Transverse colon (tissue), 4 donors: ENCODE measurements around the gene DCAF11. TPM values are rescaled to one million over a fixed set of nuclear protein-coding genes. Genes with fewer than 3 reads are reported as not detected.

Experiments used
- DNase-seq: peaks from one replicate; pipeline ENCODE4 v3.0.0-alpha.2; 2019
- H3K27ac ChIP-seq, 4 donors: fragments of 200-600 bp; sonication (generic); 2 replicates each; pipeline ENCODE4 v1.5.1; 2016 to 2018; ENCODE audit warnings: inconsistent platforms in 4 of 4
- H3K27me3 ChIP-seq: fragments of 200-600 bp; sonication (generic); 2 replicates; pipeline ENCODE4 v1.5.1; 2017; ENCODE audit warnings: inconsistent platforms
- H3K36me3 ChIP-seq, 4 donors: fragments of 200-600 bp; sonication (generic); 2 replicates each; pipeline ENCODE4 v1.5.1; 2017 to 2019; ENCODE audit warnings: inconsistent platforms in 4 of 4
- H3K4me1 ChIP-seq, 4 donors: fragments of 200-600 bp; sonication (generic); 2 replicates each; pipeline ENCODE4 v1.5.1; 2017 to 2020; ENCODE audit warnings: inconsistent platforms in 4 of 4
- H3K4me3 ChIP-seq, 4 donors: fragments of 200-600 bp; sonication (generic); 1 replicate in 1 of 4; 2 replicates in 3 of 4; pipeline versions ENCODE4 v1.5.1 to v1.6.1; 2017 to 2019; ENCODE audit warnings: inconsistent platforms in 4 of 4
- H3K9me3 ChIP-seq, 2 donors: fragments of 200-600 bp; sonication (generic); 2 replicates each; pipeline ENCODE4 v1.5.1; 2017 to 2019; ENCODE audit warnings: inconsistent platforms in 2 of 2
- CTCF ChIP-seq, 5 experiments: fragments of 200-600 bp in 3 of 5; fragments of 450-650 bp in 2 of 5; sonication (generic) in 3 of 5; IDR thresholded peaks; 1 replicate in 2 of 5; 2 replicates in 3 of 5; pipeline ENCODE4 v1.5.1; 2016 to 2017; ENCODE audit warnings: antibody characterized with exemption in 5 of 5, inconsistent platforms in 3 of 5, mild to moderate bottlenecking in 2 of 5, moderate library complexity in 1 of 5
- EP300 ChIP-seq: sonication (generic); formaldehyde crosslinking; IDR thresholded peaks from one replicate; pipeline ENCODE4 v1.6.1; 2017; ENCODE audit warnings: antibody characterized with exemption, low read depth
- POLR2A ChIP-seq: fragments of 450-650 bp; IDR thresholded peaks from one replicate; pipeline ENCODE4 v1.6.1; 2016; ENCODE audit warnings: antibody characterized with exemption, mild to moderate bottlenecking, moderate library complexity
- POLR2AphosphoS5 ChIP-seq, 3 donors: sonication (generic); formaldehyde crosslinking; IDR thresholded peaks; one replicate each; pipeline ENCODE4 v1.6.1; 2016; ENCODE audit warnings: antibody characterized with exemption in 3 of 3
- WGBS, 2 donors: methylation state at CpG; one replicate each; pipeline ENCODE4 v1.1.5; 2018; ENCODE audit warnings: low coverage in 1 of 2; 5-methylcytosine and 5-hydroxymethylcytosine counted together
- in situ Hi-C, 4 donors: fragments of 200-750 bp; cut with MboI; loops; one replicate each; pipeline versions ENCODE4 v1.15.0 to v1.15.1; 2017; ENCODE audit warnings: low sequenced_read_pairs in 3 of 4, low pct_ligation_motif_present in 1 of 4, low pct_unique_long_range_greater_than_20kb in 1 of 4
- intact Hi-C: fragments of 100-400 bp; cut with DNase I; formaldehyde crosslinking; loops from one replicate; pipeline ENCODE4 v1.15.1; 2023; ENCODE audit warnings: low total_unique reads
- total RNA-seq, 4 donors: library from RNA; depleted of rRNA; stranded (reverse); fragments of >200 nt; gene quantifications; one replicate each; pipeline ENCODE4 v1.1.0, GENCODE V29; 2016

DCAF11 gene
- total RNA-seq, 4 donors from 2014 or later = 86.4 to 267 (median 198) TPM

- Histone ChIP-seq H3K27ac (no peak overlapping the region), H3K9me3 (no peaks in the 10 kb centered on the region), H3K27me3 (no peaks in the 10 kb centered on the region), H3K36me3 (peaks cover 0 to 34% (median 14%) of the 10 kb centered on the region in 4 donors), H3K4me3 (no peak overlapping the region), H3K4me1 (peaks cover 12 to 24% (median 20%) of the 10 kb centered on the region in 4 donors)
- TF ChIP-seq POLR2A = no peak
- TF ChIP-seq EP300 = no peak
- no peak for TF ChIP-seq CTCF (IDR thresholded peaks at IDR 0.05)
- TF ChIP-seq POLR2AphosphoS5 (IDR thresholded peaks at IDR 0.05) = no peak
- 80 to 91% methylated on average over 1 to 9 of the region's 9 CpGs for WGBS, 2 donors
- no peak for DNase-seq
- intact Hi-C loops = loop anchor here (10.0 kb wide), 1 partner anchor 45 kb away; no protein-coding TSS in a partner anchor
- in situ Hi-C loops = no loop called here
These were observed 35.5 kb downstream of the DCAF11 start for GRCh38 chr14:24150061-24150460.

- Histone ChIP-seq H3K4me1 (peaks cover 8 to 19% (median 15%) of the 10 kb centered on the region in 4 donors), H3K36me3 (peaks cover 0 to 39% (median 18%) of the 10 kb centered on the region in 4 donors), H3K9me3 (no peaks in the 10 kb centered on the region), H3K4me3 (no peak overlapping the region), H3K27me3 (no peaks in the 10 kb centered on the region), H3K27ac (no peak overlapping the region)
- 94% methylated on average over 9 of the region's 9 CpGs; no CpG with 5 or more reads in 1 of the 2 donors for WGBS, 2 donors
- DNase-seq = no peak
- intact Hi-C loops (loop anchor here (10.0 kb wide), 1 partner anchor 46 kb away; no protein-coding TSS in a partner anchor), in situ Hi-C loops (no loop called here)
- TF ChIP-seq POLR2A (no peak), POLR2AphosphoS5 (IDR thresholded peaks at IDR 0.05) (no peak), CTCF (IDR thresholded peaks at IDR 0.05) (no peak), EP300 (no peak)
These were observed 36.0 kb downstream of the DCAF11 start for GRCh38 chr14:24150567-24150966.

- peaks cover 4 to 15% (median 11%) of the 10 kb centered on the region in 4 donors for H3K4me1 ChIP-seq
- H3K36me3 ChIP-seq = peaks cover 0 to 44% (median 20%) of the 10 kb centered on the region in 4 donors
- no peaks in the 10 kb centered on the region for H3K27me3 ChIP-seq
- DNase-seq = no peak
- no peak overlapping the region for H3K27ac ChIP-seq
- intact Hi-C loops = loop anchor here (10.0 kb wide), 1 partner anchor 46 kb away; no protein-coding TSS in a partner anchor
- H3K4me3 ChIP-seq = no peak overlapping the region
- in situ Hi-C loops = no loop called here
- H3K9me3 ChIP-seq = no peaks in the 10 kb centered on the region
- TF ChIP-seq POLR2AphosphoS5 (IDR thresholded peaks at IDR 0.05) (no peak), CTCF (IDR thresholded peaks at IDR 0.05) (no peak), POLR2A (no peak), EP300 (no peak)
- 88 to 89% methylated on average over 3 to 9 of the region's 9 CpGs for WGBS, 2 donors
These were observed 36.4 kb downstream of the DCAF11 start for GRCh38 chr14:24150993-24151392.

- Histone ChIP-seq H3K9me3 (no peaks in the 10 kb centered on the region), H3K4me1 (peaks cover 4 to 13% (median 11%) of the 10 kb centered on the region in 4 donors), H3K27ac (no peak overlapping the region), H3K4me3 (no peak overlapping the region), H3K27me3 (no peaks in the 10 kb centered on the region), H3K36me3 (peaks cover 0 to 49% (median 23%) of the 10 kb centered on the region in 4 donors)
- DNase-seq = no peak
- intact Hi-C loops (loop anchor here (10.0 kb wide), 1 partner anchor 47 kb away; no protein-coding TSS in a partner anchor), in situ Hi-C loops (no loop called here)
- WGBS, 2 donors = 90 to 92% methylated on average over 2 to 16 of the region's 16 CpGs
- no peak for TF ChIP-seq POLR2AphosphoS5 (IDR thresholded peaks at IDR 0.05)
- no peak for TF ChIP-seq POLR2A
- no peak for TF ChIP-seq EP300
- no peak for TF ChIP-seq CTCF (IDR thresholded peaks at IDR 0.05)
These were observed 37.0 kb downstream of the DCAF11 start for GRCh38 chr14:24151404-24152080.
